Effector CD4-positive, alpha-beta T cell (primary cell): ENCODE measurements around the gene SSNA1.

Experiments
- DNase-seq: peaks from one replicate; pipeline ENCODE4 v3.0.0-alpha.2; 2020

Gene SSNA1

DNA sequence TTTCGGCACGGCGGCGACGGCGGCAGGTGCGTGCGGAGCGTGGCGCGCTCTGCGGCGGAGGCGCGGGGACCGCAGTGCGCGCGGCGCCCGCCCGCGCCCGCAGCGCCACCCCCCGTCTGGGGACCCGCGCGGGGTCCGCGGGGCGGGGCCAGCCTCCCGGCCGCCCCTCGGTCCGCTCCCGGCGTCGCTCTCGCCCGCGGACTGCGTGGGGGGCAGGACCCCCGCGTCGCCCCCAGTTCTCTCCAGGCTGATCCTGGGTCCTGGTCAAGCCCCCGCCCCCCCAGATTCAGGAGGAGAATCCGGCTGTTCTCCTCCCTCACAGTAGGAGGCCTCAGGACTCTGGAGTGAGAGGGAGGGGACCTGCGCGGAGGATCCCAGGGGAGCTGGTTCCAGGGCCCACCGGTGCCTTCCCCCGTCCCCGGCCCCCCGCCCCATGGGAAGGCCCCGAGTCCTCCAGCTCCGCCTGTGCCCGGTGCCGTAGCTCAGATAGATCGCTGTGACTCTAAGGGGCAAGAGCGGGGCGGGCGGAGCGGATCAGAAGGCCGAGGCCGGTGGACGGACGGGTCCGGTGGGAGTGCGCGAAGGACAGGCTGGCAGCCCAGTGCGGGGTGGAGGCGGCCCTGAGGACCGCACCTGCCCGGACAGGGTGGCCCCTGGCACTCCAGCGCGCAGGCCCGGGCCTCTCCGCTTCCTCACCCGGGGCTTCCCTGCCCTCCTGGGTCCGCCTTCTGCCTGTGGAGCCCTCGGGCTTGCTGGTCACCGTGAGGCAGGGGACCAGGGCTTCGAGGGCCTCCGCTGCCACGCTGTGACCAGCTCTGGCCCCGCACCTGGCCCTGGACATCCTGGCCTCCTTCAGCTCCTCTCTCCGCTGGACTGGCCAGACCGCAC, 34.0 kb downstream of the SSNA1 start, which contains the start of gene RNF208:
Gene RNF208, minus strand, starts transcription at position 51 of the 888 bp plus-strand sequence. CDS start 1,028 bp downstream, outside the sequence.
- DNase-seq: no peak

DNA sequence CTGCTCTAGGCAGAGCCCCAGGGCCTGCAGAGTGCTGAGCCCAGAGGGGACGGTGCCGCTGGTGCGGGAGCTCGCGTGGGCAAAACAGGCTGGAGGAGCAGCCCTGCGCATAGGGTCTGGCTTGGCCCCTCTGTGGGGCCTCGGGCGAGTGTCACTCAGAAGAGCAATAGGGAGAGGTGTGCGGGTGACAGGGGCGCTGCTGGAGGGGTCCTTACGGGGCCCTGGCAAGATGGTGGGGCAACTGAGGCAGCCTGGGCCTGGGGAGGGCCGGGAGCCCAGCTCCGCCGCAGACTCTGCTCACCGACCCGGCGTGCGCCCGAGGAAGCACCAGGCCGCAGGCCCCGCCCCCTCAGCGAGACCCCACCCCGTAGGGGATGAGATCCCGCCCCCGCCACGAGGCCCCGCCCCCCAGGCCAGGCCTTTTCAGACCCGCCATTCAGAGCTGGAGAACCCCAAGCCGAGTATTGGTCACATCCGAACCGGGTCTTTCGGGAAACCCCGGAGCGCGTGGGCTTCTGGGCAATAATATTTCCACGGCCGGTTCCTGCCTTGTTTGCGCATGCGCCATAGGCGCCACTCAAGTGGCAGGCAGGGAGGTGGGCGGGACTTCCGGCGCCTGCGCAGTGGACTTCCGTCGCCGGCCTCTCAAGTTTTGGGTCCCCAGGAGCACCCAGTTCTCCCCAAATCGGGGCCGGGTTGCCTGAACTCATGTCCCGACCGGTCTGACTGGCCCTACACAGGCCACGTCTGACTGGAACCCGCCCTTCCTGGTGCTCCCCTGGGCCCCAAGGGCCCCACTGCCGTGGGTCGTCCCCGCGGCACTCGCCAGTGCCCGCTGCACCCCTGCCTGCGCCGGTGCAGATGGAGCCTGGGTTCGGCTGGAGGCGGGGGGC, 34.8 kb downstream of the SSNA1 start:
- DNase-seq: peak; percentile 97

DNA sequence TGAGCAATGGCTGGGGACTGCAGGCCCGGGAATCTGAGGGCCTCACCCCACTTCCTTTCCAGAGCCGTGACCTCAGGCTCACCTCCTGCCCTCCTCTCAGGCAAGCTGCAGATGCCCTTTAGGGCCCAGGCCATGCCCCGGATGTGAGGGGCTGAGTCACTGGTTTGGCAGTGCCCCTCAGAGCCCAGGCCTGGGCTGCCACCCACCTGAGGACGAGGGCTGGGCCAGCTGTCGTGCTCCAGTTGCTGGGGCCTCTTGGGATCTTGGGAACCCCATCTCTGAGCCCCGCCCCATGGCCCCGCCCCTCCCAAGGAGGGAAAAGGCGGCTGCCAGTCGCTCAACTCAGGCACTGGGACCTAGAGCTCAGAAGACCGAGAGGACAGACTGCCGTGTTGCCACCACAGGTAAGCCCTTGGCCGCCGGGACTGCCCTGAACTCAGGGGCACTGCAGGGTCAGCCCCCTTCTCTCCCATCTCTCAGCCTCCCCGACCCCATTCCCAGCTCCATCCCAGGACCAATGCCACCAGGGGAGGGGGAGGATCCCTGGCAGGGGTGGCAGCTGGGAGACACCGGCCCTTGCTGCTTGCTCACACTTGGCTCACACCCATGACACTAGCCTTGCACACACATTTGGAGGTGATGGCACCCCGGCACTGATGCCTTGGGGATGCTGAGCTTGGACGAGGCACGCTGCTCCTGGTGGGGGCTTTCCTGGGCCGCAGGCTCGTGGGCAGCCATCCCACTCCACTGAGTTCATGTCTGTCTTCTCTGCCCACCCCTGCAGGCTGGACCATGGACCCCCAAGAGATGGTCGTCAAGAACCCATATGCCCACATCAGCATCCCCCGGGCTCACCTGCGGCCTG, 36.6 kb downstream of the SSNA1 start, which contains the start of gene CYSRT1:
Gene CYSRT1, plus strand, starts transcription at position 345 of the 865 bp plus-strand sequence. Its CDS starts 448 bp downstream, at position 793.
- no peak for DNase-seq

DNA sequence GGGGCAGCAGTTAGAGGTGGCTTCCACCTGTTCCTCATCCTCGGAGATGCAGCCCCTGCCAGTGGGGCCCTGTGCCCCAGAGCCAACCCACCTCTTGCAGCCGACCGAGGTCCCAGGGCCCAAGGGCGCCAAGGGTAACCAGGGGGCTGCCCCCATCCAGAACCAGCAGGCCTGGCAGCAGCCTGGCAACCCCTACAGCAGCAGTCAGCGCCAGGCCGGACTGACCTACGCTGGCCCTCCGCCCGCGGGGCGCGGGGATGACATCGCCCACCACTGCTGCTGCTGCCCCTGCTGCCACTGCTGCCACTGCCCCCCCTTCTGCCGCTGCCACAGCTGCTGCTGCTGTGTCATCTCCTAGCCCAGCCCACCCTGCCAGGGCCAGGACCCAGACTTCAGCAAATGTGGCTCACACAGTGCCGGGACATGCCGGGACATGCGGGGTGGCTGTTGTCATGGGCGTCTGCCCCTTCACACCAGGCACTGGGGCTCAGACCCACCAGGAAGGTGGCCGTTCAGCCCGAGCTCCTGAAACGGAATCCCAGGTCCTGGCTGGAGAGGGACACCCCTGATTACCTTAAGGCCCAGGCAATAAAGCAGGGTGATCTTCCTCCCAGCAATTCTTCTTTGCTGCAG, 37.3 kb downstream of the SSNA1 start:
- DNase-seq: no peak

GRCh38 chr9:137226338-137227053, 38.0 kb downstream of the SSNA1 start:
- no peak for DNase-seq

GRCh38 chr9:137227054-137227852, 38.8 kb downstream of the SSNA1 start, which contains the start of gene RNF224:
TSS of gene RNF224 (plus strand) at chr9:137227502. CDS start at chr9:137228336, 834 bp downstream.
- DNase-seq: peak; percentile 79

- no peak for DNase-seq
Observed at GRCh38 chr9:137227853-137228505, 39.5 kb downstream of the SSNA1 start.

DNA sequence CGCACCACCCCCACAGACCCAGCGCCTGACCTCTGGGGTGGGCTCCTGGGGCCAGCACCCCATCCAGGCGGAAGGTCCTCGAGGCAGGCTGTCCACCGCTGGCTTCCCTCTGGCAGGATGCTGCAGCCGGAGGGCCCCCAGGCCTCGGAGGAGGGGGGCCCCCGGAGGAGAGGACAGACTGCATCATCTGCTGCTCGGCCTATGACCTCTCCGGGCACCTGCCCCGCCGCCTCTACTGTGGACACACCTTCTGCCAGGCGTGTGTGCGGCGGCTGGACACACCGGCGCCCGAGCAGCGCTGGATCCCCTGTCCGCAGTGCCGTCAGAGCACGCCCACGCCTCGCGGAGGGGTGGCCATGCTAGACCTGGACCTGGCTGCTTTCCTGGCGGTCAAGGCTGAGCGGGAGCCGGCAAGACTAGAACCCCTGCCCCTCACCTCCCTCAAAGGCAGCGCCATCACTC, 40.1 kb downstream of the SSNA1 start:
- no peak for DNase-seq

DNA sequence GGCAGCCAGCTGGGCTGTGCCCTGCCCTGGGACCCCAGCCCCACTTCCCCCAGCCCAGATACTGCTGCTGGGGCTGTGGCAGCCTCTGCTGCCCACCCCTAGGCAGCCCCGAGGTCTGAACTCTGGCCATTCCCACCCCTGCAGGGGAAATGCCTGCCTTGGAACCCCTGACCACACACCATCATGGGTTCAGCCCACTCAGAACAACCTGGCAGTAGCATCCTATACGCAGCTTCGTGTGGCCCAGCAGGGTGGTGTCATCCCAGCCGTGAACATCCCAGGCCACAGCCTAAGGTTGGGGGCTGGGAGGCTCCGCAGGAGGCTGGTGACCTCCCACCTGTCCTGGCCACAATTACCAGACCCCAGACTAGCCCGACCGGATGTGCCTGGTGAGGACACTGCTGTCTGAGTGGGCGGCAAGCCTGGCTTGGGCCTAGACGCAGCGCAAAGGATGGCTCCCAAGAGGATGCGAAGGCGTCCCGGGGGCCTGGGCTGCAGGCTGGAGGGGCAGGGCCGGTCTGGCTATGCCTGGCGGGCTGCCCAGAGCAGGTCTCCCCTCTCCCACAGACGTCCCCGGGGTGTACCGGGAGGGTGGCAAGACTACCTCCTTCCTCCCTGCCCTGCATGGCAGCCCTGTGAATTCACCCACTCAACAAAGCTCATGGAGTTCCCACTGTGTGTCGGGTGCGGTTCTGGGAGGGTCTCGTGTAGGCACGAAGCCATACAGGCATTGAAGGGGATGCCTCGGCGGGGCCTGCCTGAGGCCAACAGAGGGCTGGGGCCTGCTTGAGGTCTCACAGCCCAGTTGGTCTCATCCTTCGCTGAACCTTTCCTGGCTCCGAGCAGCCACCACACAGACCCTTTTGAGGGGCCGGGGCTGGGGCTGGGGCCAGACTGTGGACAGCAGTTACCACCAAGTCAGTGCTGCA, 40.8 kb downstream of the SSNA1 start:
- DNase-seq: no peak

GRCh38 chr9:137229903-137230704, 41.6 kb downstream of the SSNA1 start:
- no peak for DNase-seq

DNA sequence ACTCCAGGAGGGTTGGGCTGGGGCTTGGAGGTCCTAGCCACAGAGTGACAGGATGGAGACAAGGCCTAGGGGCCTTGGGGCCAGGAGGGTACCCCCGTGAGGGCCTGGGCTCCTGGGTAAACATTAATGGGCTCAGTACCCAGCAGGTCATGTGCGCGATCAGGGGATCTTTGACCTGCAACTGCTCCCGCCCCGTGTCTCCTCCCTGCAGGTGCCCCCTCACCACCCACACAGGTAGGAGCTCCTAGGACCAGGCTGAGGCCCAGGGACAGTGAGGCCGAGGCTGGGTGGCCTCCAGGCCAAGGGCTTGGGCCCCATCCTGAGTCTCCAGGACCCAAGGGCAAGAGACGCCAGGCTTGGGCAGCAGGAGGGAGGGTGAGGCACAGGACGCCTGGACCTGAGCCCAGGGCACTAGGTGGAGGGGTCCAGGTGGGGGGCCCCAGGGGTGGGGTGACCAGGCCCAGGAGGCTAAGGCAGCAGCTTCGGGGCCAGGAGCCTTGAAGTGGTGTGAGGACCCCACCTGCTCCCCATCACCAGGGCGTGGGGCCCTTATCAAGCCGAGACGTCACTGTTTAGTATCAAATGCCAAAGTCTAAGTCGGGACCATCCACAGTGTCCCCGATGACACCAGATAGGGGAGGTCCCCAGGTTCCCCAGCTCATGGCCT, 42.4 kb downstream of the SSNA1 start, which contains the start of gene SLC34A3:
Gene SLC34A3, plus strand, starts transcription at position 197 of the 667 bp plus-strand sequence. CDS start 802 bp downstream, outside the sequence.
- no peak for DNase-seq

DNA sequence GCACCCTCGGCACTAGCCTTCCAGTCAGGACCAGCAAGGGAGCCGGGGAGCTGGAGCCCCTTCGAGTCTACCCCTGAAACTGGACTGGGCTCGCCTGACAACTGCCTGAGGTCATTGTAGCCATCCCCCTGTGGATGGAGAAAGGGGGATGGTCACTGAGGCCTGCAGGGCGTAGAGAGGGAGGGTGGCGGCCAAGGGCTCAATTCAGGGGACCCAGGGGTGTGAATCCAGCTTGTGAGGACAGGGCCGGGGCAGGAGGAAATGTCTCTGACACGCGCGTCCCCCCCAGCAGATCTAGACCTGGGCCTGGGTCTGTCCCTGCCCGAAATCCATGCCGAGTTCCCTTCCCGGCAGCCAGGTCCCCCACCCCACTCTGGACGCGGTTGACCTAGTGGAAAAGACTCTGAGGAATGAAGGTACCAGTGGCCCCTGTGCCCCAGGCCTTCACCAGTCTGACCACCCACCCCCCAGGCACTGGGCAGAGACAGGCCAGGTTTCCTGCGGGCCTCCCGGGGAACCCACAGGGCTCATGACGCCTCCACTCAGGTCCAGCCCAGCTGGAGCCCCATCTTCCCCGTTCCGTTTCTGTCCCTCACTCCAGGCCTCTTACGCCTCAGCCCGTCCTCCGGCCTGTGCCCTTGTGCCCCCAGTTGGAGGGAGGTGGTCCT, 43.0 kb downstream of the SSNA1 start:
- no peak for DNase-seq

GRCh38 chr9:137232101-137232500, 43.6 kb downstream of the SSNA1 start:
- DNase-seq: no peak

DNA sequence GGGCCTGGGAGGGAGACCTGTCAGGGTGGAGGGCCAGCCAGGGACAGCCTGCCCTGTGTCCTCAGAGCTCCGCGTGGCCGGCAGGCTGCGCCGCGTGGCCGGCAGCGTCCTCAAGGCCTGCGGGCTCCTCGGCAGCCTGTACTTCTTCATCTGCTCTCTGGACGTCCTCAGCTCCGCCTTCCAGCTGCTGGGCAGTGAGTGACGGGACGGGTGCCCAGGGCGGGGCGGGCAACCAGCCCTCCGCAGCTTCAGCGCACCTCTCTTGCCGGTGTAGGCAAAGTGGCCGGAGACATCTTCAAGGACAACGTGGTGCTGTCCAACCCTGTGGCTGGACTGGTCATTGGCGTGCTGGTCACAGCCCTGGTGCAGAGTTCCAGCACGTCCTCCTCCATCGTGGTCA, 44.0 kb downstream of the SSNA1 start:
- DNase-seq: no peak

GRCh38 chr9:137233143-137233980, 44.9 kb downstream of the SSNA1 start:
- DNase-seq: no peak
